Stimulated activated naive B cell treated with anti-CD40 and anti-IgM and Interleukin-4, amounts not matched to agents 10 μg/mL and 1 μg/mL and 100 μg/mL, for 72 hours (primary cell): ENCODE measurements around the gene MT2A.
"Not testable (repeated sequence)": the region's sequence is repeated elsewhere in the genome, so short reads cannot be mapped to it uniquely, and the experiment has no call there.

ENCODE experiments used
- ATAC-seq, 2 donors: fragments of 150-1000 bp; cut with Tn5 transposase; replicated peaks; 2 replicates each; pipeline ENCODE4 v1.10.0; 2021; ENCODE audit warnings: moderate library complexity in 1 of 2
- DNase-seq: peaks from one replicate; pipeline ENCODE4 v3.0.0; 2021
- H3K27ac Mint-ChIP-seq: one replicate; pipeline ENCODE4 v1.8.0; 2022; ENCODE audit warnings: mild to moderate bottlenecking, mixed read lengths
- H3K27me3 Mint-ChIP-seq, 2 donors: one replicate each; pipeline ENCODE4 v1.8.0; 2022; ENCODE audit warnings: mixed read lengths in 2 of 2
- H3K36me3 Mint-ChIP-seq, 2 donors: one replicate each; pipeline ENCODE4 v1.8.0; 2022; ENCODE audit warnings: mixed read lengths in 2 of 2, mild to moderate bottlenecking in 1 of 2
- H3K4me1 Mint-ChIP-seq, 2 donors: one replicate each; pipeline ENCODE4 v1.8.0; 2022; ENCODE audit warnings: mixed read lengths in 2 of 2, mild to moderate bottlenecking in 1 of 2
- H3K4me3 Mint-ChIP-seq, 2 donors: one replicate each; pipeline ENCODE4 v1.8.0; 2022; ENCODE audit warnings: mild to moderate bottlenecking in 2 of 2, mixed read lengths in 2 of 2, moderate library complexity in 1 of 2
- H3K9me3 Mint-ChIP-seq, 2 donors: one replicate each; pipeline ENCODE4 v1.8.0; 2022; ENCODE audit warnings: mixed read lengths in 2 of 2, mild to moderate bottlenecking in 1 of 2

Gene MT2A

DNA sequence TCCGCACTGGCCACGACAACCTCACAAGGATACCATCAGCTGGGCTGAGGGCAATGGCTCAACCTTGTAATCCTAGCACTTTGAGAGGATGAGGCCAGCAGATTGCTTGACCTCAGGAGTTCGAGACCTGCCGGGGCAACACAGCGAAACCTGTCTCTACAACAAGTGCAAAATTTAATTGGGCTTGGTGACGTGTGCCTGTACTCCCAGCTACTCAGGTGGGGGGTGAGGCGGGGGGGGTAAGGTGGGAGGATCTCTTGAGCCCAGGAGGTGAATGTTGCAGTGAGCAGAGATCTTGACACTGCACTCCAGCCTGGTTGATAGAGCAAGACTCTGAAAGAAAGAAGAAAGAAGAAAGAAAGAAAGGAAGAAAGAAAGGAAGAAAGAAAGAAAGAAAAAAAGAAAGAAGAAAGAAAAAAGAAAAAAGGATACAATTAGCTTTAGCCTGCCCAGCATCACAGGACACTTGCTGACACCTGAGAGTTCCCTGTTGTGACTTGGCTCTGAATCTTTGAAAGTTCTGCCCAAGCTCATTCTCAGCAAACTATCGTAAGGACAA is 12.0 kb downstream of the MT2A start:
- H3K27me3 Mint-ChIP-seq, result peaks cover 65 to 89% of the 10 kb centered on the region in 2 donors

DNA sequence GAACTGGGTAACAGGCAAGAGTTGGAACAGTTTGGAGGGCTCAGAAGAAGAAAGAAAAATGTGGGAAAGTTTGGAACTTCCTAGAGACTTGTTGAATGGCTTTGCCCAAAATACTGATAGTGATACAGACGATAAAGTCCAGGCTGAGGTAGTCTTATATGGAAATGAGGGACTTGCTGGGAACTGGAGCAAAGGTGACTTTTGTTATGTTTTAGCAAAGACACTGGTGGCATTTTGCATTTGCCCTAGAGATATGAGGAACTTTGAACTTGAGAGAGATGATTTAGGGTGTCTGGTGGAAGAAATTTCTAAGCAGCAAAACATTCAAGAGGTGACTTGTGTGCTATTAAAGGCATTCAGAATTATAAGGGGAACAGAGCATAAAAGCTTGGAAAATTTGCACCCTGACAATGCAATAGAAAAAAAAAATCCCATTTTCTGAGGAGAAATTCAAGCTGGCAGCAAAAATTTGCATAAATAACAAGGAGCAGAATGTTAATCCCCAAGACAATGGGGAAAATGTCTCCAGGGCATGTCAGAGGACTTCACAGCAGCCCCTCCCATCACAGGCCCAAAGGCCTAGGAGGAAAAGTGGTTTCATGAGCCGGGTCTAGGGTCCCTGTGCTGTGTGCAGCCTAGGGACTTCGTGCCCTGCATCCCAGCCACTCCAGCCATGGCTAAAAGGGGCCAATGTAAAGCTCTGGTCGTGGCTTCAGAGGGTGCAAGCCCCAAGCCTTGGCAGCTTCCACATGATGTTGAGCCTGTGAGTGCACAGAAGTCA is 13.5 kb downstream of the MT2A start:
- H3K4me3 Mint-ChIP-seq, ATAC-seq, H3K36me3 Mint-ChIP-seq, H3K9me3 Mint-ChIP-seq, DNase-seq, H3K27ac Mint-ChIP-seq: not testable (repeated sequence)
- peaks cover 14 to 25% of the 10 kb centered on the region in 2 donors for H3K4me1 Mint-ChIP-seq
- H3K27me3 Mint-ChIP-seq, result peaks cover 70 to 90% of the 10 kb centered on the region in 2 donors

More for the DNA sequence above, 12.0 kb downstream of the MT2A start:
- no peaks in the 10 kb centered on the region for H3K36me3 Mint-ChIP-seq
- no peaks in the 10 kb centered on the region for H3K9me3 Mint-ChIP-seq
- ATAC-seq, result no peak
- H3K27ac Mint-ChIP-seq, result peak overlapping the region; percentile 21
- H3K4me3 Mint-ChIP-seq, result no peak overlapping the region
- DNase-seq, result no peak
- H3K4me1 Mint-ChIP-seq, result peaks cover 11 to 21% of the 10 kb centered on the region in 2 donors

DNA sequence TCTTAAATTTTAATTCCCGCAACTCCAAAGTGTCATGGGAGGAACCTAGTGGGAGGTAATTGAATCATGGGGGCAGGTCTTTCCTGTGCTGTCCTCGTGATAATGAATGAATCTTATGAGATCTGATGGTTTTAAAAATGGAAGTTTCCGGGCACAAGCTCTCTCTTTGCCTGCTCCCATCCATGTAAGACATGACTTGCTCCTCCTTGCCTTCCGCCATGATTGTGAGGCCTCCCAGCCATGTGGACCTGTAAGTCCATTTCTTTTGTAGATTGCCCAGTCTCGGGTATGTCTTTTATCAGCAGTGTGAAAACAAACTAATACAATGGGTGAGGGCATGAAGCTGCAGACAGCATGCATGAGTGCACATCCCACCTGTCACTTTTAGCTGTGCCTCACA is 14.8 kb downstream of the MT2A start:
- DNase-seq, H3K27ac Mint-ChIP-seq, H3K9me3 Mint-ChIP-seq, H3K36me3 Mint-ChIP-seq, H3K4me3 Mint-ChIP-seq, ATAC-seq: not testable (repeated sequence)
- peaks cover 9 to 15% of the 10 kb centered on the region in 2 donors for H3K4me1 Mint-ChIP-seq
- peaks cover 59 to 81% of the 10 kb centered on the region in 2 donors for H3K27me3 Mint-ChIP-seq

GRCh38 chr16:56623637-56624036 is 15.3 kb downstream of the MT2A start:
- Mint-ChIP-seq H3K4me3 (no peak overlapping the region), H3K27me3 (peaks cover 55 to 79% of the 10 kb centered on the region in 2 donors)

DNA sequence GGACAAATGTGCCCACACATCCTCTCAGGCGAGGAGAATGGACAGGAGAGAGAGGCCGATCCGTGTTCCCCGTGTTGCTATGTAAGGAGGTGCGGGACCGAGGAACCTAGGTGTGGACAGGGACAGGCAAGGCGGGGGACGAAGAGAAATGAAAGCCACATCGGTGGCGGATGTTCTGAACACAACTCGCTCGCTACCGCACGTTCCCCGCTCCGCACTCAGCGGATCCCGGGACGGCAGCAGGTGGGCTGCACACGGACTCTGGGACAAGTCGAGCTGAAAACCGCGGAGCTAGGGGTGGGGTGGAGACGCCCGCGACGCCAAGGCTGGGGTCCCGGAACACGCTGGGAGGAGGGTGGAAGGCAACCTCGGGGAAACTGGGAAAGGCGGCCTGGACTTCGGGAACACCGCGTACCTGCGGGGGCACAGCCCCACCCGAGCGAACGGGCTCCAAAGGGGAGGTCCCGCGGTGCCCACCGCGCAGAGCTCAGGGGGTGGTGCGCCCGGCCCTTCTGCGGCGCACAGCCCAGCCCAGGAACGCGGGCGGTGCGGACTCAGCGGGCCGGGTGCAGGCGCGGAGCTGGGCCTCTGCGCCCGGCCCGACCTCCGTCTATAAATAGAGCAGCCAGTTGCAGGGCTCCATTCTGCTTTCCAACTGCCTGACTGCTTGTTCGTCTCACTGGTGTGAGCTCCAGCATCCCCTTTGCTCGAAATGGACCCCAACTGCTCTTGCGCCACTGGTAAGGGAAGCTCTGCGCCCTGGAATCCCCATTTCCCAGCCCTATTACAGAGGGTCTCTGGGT is 17.0 kb downstream of the MT2A start, which contains the start of gene MT1E:
Gene MT1E (plus strand): TSS at position 642 of the 803 bp plus-strand sequence. CDS start 71 bp downstream, at position 713.
- peak within 1 kb of the TSS; percentile 68 for H3K27ac Mint-ChIP-seq

More at GRCh38 chr16:56623637-56624036, 15.3 kb downstream of the MT2A start:
- DNase-seq (no peak), ATAC-seq (no peak)
- no peaks in the 10 kb centered on the region for H3K36me3 Mint-ChIP-seq
- H3K27ac Mint-ChIP-seq, result no peak overlapping the region
- peaks cover 10 to 15% of the 10 kb centered on the region in 2 donors for H3K4me1 Mint-ChIP-seq
- H3K9me3 Mint-ChIP-seq, result no peaks in the 10 kb centered on the region

GRCh38 chr16:56625943-56626654 is 17.7 kb downstream of the MT2A start:
- ATAC-seq (no peak), DNase-seq (no peak)
- peaks cover 41 to 65% of the 10 kb centered on the region in 2 donors for H3K27me3 Mint-ChIP-seq
- H3K36me3 Mint-ChIP-seq, result no peaks in the 10 kb centered on the region
- H3K27ac Mint-ChIP-seq, result peak overlapping the region; percentile 59
- peak overlapping the region; percentile 73 to 88 for H3K4me3 Mint-ChIP-seq
- H3K4me1 Mint-ChIP-seq, result peaks cover 23 to 33% of the 10 kb centered on the region in 2 donors
- no peaks in the 10 kb centered on the region for H3K9me3 Mint-ChIP-seq

More for the DNA sequence above, 17.0 kb downstream of the MT2A start, which contains the start of gene MT1E:
- H3K9me3 Mint-ChIP-seq, result no peaks in the 10 kb centered on the region
- peaks cover 45 to 70% of the 10 kb centered on the region in 2 donors for H3K27me3 Mint-ChIP-seq
- H3K4me1 Mint-ChIP-seq, result peaks cover 23 to 31% of the 10 kb centered on the region in 2 donors
- ATAC-seq (peak; percentile 35 to 64), DNase-seq (no peak)
- H3K4me3 Mint-ChIP-seq, result peak within 1 kb of the TSS; percentile 86 to 88
- no peaks in the 10 kb centered on the region for H3K36me3 Mint-ChIP-seq

DNA sequence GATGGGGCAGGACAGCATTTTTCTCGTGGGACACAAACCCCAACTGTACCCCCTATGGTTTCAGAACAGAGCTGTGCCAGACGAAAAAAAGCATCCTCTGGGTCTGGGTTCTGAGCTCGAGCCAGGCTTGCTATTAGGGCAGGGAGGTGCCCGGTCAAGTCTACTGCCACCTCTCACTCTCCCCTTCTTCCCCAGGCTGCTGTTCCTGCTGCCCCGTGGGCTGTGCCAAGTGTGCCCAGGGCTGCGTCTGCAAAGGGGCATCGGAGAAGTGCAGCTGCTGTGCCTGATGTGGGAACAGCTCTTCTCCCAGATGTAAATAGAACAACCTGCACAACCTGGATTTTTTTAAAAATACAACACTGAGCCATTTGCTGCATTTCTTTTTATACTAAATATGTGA is 18.3 kb downstream of the MT2A start:
- Mint-ChIP-seq H3K4me1 (peaks cover 24 to 36% of the 10 kb centered on the region in 2 donors), H3K27me3 (peaks cover 41 to 64% of the 10 kb centered on the region in 2 donors), H3K4me3 (no peak overlapping the region), H3K9me3 (no peaks in the 10 kb centered on the region), H3K36me3 (no peaks in the 10 kb centered on the region), H3K27ac (no peak overlapping the region)
- no peak for ATAC-seq
- no peak for DNase-seq

DNA sequence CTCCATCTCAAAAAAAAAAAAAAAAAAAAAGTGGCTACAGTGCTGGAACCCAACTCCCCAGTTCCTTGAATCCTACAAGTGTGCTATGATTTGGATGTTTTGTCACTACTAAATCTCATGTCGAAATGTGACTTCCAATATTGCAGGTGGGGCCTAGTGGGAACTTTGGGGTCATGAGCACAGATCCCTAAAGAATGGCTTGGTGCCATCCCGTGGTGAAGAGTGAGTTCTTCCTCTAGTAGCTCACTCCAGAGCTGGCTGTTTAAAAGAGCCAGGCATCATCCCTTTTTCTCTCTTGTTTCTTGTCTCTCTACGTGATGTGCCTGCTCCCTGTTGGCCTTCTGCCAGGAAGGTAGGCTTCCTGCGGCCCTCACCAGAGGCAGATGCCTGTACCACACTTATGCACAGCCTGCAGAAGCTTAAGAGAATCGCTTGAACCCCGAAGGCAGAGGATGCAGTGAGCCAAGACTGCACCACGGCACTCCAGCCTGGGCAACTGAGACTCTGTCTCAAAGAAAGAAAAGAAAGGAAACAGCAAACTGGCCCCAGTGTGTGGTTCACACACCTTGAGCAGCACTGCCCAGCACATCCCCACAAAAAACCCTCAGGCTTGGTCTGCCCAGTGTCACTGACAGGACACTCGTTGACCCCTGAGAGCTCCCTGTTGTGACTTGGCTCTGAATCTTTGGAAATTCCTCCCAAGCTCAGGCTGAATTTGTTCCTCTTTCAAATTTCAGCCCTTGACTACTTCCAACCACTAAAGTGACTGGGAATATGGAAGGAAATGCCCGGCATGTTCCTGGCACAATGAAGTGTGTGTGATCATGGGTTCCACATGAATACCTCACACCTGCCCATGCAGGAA is 20.3 kb downstream of the MT2A start:
- H3K27ac Mint-ChIP-seq, result no peak overlapping the region
- ATAC-seq (no peak), DNase-seq (no peak)
- no peak overlapping the region for H3K4me3 Mint-ChIP-seq
- H3K36me3 Mint-ChIP-seq, result no peaks in the 10 kb centered on the region
- H3K4me1 Mint-ChIP-seq, result peaks cover 30 to 50% of the 10 kb centered on the region in 2 donors
- peaks cover 43 to 66% of the 10 kb centered on the region in 2 donors for H3K27me3 Mint-ChIP-seq
- H3K9me3 Mint-ChIP-seq, result no peaks in the 10 kb centered on the region

DNA sequence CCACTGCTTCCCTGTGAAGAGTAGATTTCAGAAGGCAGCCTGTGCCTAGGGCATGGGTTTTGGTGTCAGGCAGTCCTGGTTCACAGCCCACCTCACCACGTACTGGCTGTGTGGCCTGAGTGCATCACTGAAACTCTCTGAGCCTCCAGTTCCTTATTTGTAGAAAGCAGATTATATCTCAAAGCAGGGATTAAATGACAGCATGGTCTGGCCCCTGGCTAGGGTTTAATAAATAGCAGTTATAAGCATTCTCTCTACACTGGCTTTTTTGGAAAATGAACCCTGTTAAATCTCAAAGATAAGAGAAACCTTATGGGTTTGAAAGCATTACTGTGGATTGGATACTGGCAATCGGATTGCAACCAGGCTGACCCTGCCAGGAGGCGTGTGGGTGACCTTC is 21.1 kb downstream of the MT2A start:
- H3K9me3 Mint-ChIP-seq, result no peaks in the 10 kb centered on the region
- peaks cover 30 to 50% of the 10 kb centered on the region in 2 donors for H3K4me1 Mint-ChIP-seq
- H3K27me3 Mint-ChIP-seq, result peaks cover 47 to 68% of the 10 kb centered on the region in 2 donors
- ATAC-seq, result peak; percentile 64 to 70
- H3K36me3 Mint-ChIP-seq, result no peaks in the 10 kb centered on the region
- no peak overlapping the region for H3K27ac Mint-ChIP-seq
- no peak for DNase-seq
- no peak overlapping the region for H3K4me3 Mint-ChIP-seq

- Mint-ChIP-seq H3K27ac (peak overlapping the region; percentile 47), H3K4me3 (no peak overlapping the region), H3K27me3 (peaks cover 47 to 68% of the 10 kb centered on the region in 2 donors), H3K9me3 (no peaks in the 10 kb centered on the region), H3K36me3 (no peaks in the 10 kb centered on the region), H3K4me1 (peaks cover 33 to 51% of the 10 kb centered on the region in 2 donors)
- peak; percentile 91 to 95 for ATAC-seq
- DNase-seq, result peak; percentile 31
Measured at GRCh38 chr16:56630134-56630533, 21.8 kb downstream of the MT2A start.

- H3K27ac Mint-ChIP-seq, result no peak overlapping the region
- no peak overlapping the region for H3K4me3 Mint-ChIP-seq
- ATAC-seq, result no peak
Measured at GRCh38 chr16:56631197-56631596, 22.8 kb downstream of the MT2A start.

GRCh38 chr16:56631832-56632155 is 23.4 kb downstream of the MT2A start:
- DNase-seq (no peak), ATAC-seq (no peak)
- H3K4me3 Mint-ChIP-seq, result peak overlapping the region; percentile 79 to 82
- H3K27me3 Mint-ChIP-seq, result peaks cover 47 to 68% of the 10 kb centered on the region in 2 donors
- H3K27ac Mint-ChIP-seq, result peak overlapping the region; percentile 37
- peaks cover 27 to 49% of the 10 kb centered on the region in 2 donors for H3K4me1 Mint-ChIP-seq
- H3K36me3 Mint-ChIP-seq, result no peaks in the 10 kb centered on the region
- H3K9me3 Mint-ChIP-seq, result no peaks in the 10 kb centered on the region

More at GRCh38 chr16:56631197-56631596, 22.8 kb downstream of the MT2A start:
- H3K27me3 Mint-ChIP-seq, result peaks cover 44 to 68% of the 10 kb centered on the region in 2 donors
- H3K9me3 Mint-ChIP-seq, result no peaks in the 10 kb centered on the region
- H3K4me1 Mint-ChIP-seq, result peaks cover 27 to 49% of the 10 kb centered on the region in 2 donors
- DNase-seq, result no peak
- no peaks in the 10 kb centered on the region for H3K36me3 Mint-ChIP-seq
